C4-2B (cell line): ENCODE results near the gene SEC14L6.

Experiments used
- ZFX ChIP-seq: fragments of 450-650 bp; IDR thresholded peaks from 2 replicates; pipeline ENCODE4 v1.6.1; 2017
- TF ChIP-seq, protein P1 (sequence below): fragments of 450-650 bp; conservative IDR thresholded peaks from 2 replicates; pipeline ENCODE4 v1.5.1; 2017; ENCODE audit warnings: mild to moderate bottlenecking

DNA sequence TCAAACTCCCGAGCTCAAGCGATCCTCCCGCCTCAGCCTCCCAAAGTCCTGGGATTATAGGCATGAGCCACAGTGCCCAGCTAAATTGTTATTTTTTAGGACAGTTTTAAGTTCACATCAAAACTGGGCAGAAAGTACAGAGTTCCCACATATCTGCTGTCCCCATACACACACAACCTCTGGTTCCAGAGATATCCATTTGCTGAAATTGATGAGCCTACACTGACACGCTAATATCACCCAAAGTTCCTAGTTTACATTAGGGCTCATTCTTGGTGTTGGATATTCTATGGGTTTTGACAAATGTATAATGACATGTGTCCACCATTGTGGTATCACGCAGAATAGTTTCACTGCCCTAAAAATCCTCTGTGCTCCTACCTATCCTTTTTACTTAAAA, 38.3 kb downstream of the SEC14L6 start:
- TF ChIP-seq, protein P1, sequence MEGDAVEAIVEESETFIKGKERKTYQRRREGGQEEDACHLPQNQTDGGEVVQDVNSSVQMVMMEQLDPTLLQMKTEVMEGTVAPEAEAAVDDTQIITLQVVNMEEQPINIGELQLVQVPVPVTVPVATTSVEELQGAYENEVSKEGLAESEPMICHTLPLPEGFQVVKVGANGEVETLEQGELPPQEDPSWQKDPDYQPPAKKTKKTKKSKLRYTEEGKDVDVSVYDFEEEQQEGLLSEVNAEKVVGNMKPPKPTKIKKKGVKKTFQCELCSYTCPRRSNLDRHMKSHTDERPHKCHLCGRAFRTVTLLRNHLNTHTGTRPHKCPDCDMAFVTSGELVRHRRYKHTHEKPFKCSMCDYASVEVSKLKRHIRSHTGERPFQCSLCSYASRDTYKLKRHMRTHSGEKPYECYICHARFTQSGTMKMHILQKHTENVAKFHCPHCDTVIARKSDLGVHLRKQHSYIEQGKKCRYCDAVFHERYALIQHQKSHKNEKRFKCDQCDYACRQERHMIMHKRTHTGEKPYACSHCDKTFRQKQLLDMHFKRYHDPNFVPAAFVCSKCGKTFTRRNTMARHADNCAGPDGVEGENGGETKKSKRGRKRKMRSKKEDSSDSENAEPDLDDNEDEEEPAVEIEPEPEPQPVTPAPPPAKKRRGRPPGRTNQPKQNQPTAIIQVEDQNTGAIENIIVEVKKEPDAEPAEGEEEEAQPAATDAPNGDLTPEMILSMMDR = no peak
- TF ChIP-seq ZFX = no peak
